ENCODE results near the gene TNNT2.

The TNNT2 gene

GRCh38 chr1:201309416-201309815 is 68.1 kb downstream of the TNNT2 start:
- DNase-seq = no peak

Data from activated naive CD4-positive, alpha-beta T cell (primary cell).